Measurements from ENCODE around the gene NT5E.
A peak's percentile ranks its signal among the peaks of the same experiment; 100 is the strongest.
"Not testable (repeated sequence)": the region's sequence is repeated elsewhere in the genome, so short reads cannot be mapped to it uniquely, and the experiment has no call there.

NT5E gene

DNA sequence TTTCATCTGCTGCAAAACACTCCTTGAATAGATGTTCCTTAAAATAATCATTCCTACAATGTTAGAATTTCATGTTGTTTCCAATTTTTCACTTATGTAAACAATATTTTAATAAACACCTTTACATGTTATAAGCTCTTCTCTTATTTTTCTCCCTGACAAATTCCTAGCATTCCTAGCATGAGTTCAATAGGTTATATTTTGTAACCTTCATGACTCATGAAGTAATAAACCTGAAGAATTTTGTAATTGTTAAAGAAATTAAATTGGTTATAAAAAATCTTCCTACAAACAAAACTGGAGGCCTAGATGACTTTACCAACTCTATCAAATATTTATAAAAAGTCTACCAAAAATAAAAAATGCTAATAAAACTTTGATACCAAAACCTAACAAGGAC, 66.3 kb downstream of the NT5E start:
- no peak for DNase-seq
- TF ChIP-seq GATA1 (IDR thresholded peaks at IDR 0.05; ENCODE audit: low read depth, low read length) (no peak), POLR2A (IDR thresholded peaks at IDR 0.05; ENCODE audit: low read length) (no peak)

DNA sequence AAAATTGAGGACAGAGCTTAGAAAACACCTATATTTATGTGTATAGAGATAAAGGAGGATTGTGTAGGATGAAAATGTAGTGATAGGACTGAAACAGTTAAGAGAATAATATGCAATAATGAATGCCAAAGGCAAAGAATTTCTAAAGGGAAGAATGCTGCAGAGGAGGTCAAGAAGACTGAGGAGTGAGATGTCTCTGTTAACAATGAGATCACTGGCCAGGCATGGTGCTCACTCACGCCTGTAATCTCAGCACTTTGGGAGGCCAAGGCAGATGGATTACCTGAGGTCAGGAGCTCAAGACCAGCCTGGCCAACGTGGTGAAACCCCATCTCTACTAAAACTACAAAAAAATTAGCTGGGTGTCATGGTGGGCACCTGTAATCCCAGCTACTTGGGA, 74.4 kb downstream of the NT5E start:
- DNase-seq, result not testable (repeated sequence)

DNA sequence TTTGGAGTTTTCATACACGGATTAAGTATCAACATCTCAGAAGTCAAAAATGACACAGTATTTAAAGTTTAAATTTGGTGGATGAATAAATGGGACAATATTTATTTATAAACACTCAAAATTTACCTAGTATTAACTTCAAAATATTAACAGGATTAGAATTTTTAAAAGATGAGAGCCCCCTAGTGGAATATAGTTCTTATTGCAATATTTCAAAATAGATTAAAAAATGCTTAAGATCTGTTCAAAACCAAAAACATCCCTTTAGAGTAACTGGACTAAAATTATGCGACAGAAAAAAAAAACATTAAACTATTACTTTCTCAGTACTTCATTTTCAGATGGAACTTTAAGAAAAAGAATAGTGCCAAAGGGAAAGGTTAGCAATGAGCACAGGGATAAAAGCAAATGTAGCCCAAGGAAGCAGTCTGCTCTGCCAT, 87.2 kb downstream of the NT5E start:
- TF ChIP-seq POLR2A (IDR thresholded peaks at IDR 0.05; ENCODE audit: low read length) (no peak), GATA1 (IDR thresholded peaks at IDR 0.05; ENCODE audit: low read depth, low read length) (no peak)
- peak; percentile 8 to 36 for DNase-seq

DNA sequence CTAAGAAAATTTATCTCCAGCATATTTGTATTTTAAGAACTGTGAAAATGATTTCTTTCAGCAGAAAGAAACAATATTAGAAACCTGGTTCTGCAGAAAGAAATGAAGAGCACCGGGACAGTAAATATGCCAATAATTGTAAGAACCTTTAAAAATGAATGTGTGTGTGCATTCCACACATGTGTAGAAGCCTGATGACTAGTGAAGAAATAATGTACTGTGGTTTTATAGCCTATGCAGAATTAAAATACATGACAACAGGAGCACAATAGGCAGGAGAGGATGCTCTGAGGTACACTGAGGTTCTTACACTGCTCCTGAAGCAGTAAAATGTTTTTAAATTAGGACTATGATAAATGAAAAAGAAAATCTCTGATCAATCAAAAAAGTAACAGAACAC, 94.9 kb downstream of the NT5E start:
- TF ChIP-seq POLR2A (IDR thresholded peaks at IDR 0.05; ENCODE audit: low read length) (no peak), GATA1 (IDR thresholded peaks at IDR 0.05; ENCODE audit: low read depth, low read length) (no peak)
- DNase-seq, result no peak

All from erythroblast (primary cell).